ENCODE data around the gene ODC1.

The ODC1 gene

GRCh38 chr2:10433264-10433946 lies 14.7 kb downstream of the ODC1 start:
- no peak for DNase-seq

GRCh38 chr2:10432311-10433181 lies 15.6 kb downstream of the ODC1 start:
- DNase-seq = no peak

GRCh38 chr2:10431797-10432196 lies 16.3 kb downstream of the ODC1 start:
- DNase-seq = no peak

- no peak for DNase-seq
Measured at GRCh38 chr2:10430886-10431622, 17.1 kb downstream of the ODC1 start.

- no peak for DNase-seq
Measured at GRCh38 chr2:10428924-10429323, 19.2 kb downstream of the ODC1 start.

GRCh38 chr2:10428355-10428754 lies 19.8 kb downstream of the ODC1 start:
- no peak for DNase-seq

GRCh38 chr2:10427618-10427949 lies 20.5 kb downstream of the ODC1 start:
- DNase-seq = no peak

GRCh38 chr2:10426726-10427617 lies 21.2 kb downstream of the ODC1 start:
- no peak for DNase-seq

GRCh38 chr2:10425699-10426098 lies 22.4 kb downstream of the ODC1 start:
- no peak for DNase-seq

- DNase-seq = no peak
Measured at GRCh38 chr2:10424916-10425505, 23.1 kb downstream of the ODC1 start.

- no peak for DNase-seq
Measured at GRCh38 chr2:10424051-10424450, 24.1 kb downstream of the ODC1 start.

GRCh38 chr2:10423400-10423774 lies 24.7 kb downstream of the ODC1 start:
- DNase-seq = no peak

GRCh38 chr2:10422732-10423399 lies 25.3 kb downstream of the ODC1 start:
- no peak for DNase-seq

GRCh38 chr2:10422251-10422650 lies 25.9 kb downstream of the ODC1 start:
- no peak for DNase-seq

- no peak for DNase-seq
Measured at GRCh38 chr2:10419553-10420257, 28.4 kb downstream of the ODC1 start.

GRCh38 chr2:10417551-10418335 lies 30.4 kb downstream of the ODC1 start:
- DNase-seq = no peak

GRCh38 chr2:10415640-10416039 lies 32.5 kb downstream of the ODC1 start:
- DNase-seq = no peak

- no peak for DNase-seq
Measured at GRCh38 chr2:10415048-10415447, 33.1 kb downstream of the ODC1 start.

GRCh38 chr2:10414591-10414990 lies 33.5 kb downstream of the ODC1 start:
- no peak for DNase-seq

GRCh38 chr2:10413991-10414451 lies 34.1 kb downstream of the ODC1 start:
- DNase-seq = no peak
